Measurements from ENCODE around the gene STMN3. TPM values are rescaled to one million over a fixed set of nuclear protein-coding genes. Genes with fewer than 3 reads are reported as not detected.
"Not testable (repeated sequence)": the region's sequence is repeated elsewhere in the genome, so short reads cannot be mapped to it uniquely, and the experiment has no call there.

Gene STMN3
- total RNA-seq, 2 donors from 2014 or later = 5.6 to 7.8 TPM

DNA sequence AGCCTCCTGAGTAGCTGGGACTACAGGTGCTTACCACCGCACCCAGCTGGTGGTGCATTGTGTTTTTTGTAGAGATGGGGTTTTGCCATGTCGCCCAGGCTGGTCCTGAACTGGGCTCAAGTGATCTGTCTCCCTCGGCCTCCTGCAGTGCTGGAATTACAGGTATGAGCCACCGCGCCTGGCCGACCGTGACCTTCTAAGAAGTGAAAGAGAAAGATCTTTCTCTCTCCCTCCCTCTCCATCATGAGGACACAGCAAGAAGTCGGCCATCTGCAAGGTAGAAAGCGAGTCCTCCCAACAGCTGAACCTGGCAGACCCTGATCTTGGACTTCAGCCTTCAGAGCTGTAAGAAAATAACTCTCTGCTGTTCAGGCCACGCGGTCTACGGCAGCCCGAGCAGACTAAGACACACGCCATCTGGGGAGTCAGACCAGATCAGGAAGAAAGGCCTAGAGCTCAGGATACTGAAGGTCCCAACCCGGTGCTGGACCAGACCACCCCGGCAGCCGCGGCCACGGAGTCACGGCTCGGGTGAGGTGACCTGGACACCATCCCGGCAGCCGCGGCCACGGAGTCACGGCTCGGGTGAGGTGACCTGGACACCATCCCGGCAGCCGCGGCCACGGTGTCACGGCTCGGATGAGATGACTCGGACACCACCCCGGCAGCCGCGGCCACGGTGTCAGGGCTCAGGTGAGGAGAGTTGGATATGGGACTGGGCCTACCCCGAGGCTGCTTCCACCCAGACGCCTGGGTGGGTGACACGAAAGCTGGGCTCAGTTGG lies 35.9 kb downstream of the STMN3 start:
- WGBS, 2 donors = 93 to 95% methylated on average over 12 to 32 of the region's 41 CpGs
- Histone ChIP-seq H3K4me3 (no peak overlapping the region), H3K27me3 (no peaks in the 10 kb centered on the region), H3K4me1 (no peaks in the 10 kb centered on the region), H3K36me3 (replicated peaks in 1 of 2; ENCODE audit: insufficient read depth in 1 of 2, low read depth in 2 of 2) (peaks cover 0 to 5% of the 10 kb centered on the region in 2 donors), H3K9me3 (no peaks in the 10 kb centered on the region), H3K27ac (no peak overlapping the region)
- ATAC-seq = no peak
- no peak for DNase-seq
- no peak for TF ChIP-seq POLR2A (IDR thresholded peaks at IDR 0.05)
- TF ChIP-seq, protein P1, sequence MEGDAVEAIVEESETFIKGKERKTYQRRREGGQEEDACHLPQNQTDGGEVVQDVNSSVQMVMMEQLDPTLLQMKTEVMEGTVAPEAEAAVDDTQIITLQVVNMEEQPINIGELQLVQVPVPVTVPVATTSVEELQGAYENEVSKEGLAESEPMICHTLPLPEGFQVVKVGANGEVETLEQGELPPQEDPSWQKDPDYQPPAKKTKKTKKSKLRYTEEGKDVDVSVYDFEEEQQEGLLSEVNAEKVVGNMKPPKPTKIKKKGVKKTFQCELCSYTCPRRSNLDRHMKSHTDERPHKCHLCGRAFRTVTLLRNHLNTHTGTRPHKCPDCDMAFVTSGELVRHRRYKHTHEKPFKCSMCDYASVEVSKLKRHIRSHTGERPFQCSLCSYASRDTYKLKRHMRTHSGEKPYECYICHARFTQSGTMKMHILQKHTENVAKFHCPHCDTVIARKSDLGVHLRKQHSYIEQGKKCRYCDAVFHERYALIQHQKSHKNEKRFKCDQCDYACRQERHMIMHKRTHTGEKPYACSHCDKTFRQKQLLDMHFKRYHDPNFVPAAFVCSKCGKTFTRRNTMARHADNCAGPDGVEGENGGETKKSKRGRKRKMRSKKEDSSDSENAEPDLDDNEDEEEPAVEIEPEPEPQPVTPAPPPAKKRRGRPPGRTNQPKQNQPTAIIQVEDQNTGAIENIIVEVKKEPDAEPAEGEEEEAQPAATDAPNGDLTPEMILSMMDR (IDR thresholded peaks at IDR 0.05) = no peak
- intact Hi-C loops (cut with DNase I) = no loop called here

DNA sequence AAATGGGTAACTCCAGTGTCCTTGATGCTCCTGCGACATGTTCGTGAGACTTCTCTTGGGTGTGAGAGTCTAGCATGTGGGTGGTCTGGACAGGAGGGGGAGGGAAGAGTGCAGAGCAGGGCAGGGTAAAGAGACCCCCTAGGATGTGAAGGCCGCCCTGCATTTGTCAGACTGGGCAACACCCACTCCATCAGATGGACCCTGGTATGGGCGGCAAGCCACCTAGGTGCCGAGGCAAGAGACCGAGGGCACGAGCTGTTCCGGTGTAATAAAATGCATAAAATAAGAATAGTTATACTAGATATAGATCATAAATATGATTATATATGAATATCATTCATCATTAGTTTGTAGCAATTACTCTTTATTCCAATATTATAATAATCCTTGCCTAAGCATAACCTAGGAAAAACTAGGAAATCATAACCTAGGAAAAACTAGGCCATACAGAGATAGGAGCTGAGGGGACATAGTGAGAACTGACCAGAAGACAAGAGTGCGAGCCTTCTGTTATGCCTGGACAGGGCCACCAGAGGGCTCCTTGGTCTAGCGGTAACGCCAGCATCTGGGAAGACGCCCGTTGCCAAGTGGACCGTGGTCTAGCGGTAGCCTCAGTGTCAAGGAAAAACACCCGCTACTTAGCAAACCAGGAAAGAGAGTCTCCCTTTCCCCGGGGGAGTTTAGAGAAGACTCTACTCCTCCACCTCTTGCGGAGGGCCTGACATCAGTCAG lies 39.2 kb downstream of the STMN3 start:
- TF ChIP-seq, protein P1 (IDR thresholded peaks at IDR 0.05) = peak in 2 of 7 experiments; percentile 35 to 45
- DNase-seq = peak in 2 of 4 donors; percentile 31 to 49
- H3K9me3 ChIP-seq; H3K27me3 ChIP-seq; H3K4me1 ChIP-seq; H3K4me3 ChIP-seq; intact Hi-C loops (cut with DNase I); ATAC-seq; H3K27ac ChIP-seq; H3K36me3 ChIP-seq (replicated peaks in 1 of 2; ENCODE audit: insufficient read depth in 1 of 2, low read depth in 2 of 2): not testable (repeated sequence)
- 77 to 81% methylated on average over 16 of the region's 18 CpGs for WGBS, 2 donors

DNA sequence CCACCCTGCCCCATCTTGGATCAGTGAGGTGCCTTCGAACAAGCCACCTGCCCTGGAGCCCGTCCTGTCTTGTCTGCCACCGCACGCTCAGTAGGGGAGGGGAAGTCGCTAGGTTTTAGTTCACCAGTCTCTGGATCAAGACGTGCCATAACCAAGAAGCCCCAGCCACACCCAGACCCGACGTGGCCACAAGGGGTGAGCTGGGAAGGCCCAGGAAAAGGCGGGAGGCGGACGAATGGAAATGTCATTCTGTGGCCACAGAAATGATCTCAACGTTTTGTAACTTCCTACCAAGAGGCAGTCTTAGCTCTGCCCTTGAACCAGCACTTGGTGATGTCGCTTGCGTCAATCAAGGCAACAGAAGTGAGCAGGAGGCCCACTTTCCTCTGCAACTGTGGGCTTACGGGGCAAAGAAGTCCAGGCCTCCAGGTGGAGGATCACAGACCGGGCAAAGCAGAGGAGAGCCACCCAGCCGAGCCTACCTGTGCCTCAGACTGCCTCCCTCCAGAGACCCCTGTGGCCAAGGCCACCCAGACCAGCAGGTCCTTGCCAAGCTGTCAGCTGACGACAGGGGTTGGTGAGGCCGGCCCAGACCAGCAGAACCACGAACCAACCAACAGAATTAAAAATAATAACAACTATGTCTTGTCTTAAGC lies 40.8 kb downstream of the STMN3 start:
- Histone ChIP-seq H3K4me1 (no peaks in the 10 kb centered on the region), H3K9me3 (no peaks in the 10 kb centered on the region), H3K27me3 (no peaks in the 10 kb centered on the region), H3K4me3 (no peak overlapping the region), H3K27ac (no peak overlapping the region), H3K36me3 (replicated peaks in 1 of 2; ENCODE audit: insufficient read depth in 1 of 2, low read depth in 2 of 2) (peaks cover 0 to 2% of the 10 kb centered on the region in 2 donors)
- ATAC-seq = no peak
- intact Hi-C loops (cut with DNase I) = no loop called here
- no peak for DNase-seq
- TF ChIP-seq POLR2A (IDR thresholded peaks at IDR 0.05) = no peak
- TF ChIP-seq, protein P1 (IDR thresholded peaks at IDR 0.05) = no peak
- WGBS, 2 donors = 75 to 78% methylated on average over 18 to 20 of the region's 20 CpGs

DNA sequence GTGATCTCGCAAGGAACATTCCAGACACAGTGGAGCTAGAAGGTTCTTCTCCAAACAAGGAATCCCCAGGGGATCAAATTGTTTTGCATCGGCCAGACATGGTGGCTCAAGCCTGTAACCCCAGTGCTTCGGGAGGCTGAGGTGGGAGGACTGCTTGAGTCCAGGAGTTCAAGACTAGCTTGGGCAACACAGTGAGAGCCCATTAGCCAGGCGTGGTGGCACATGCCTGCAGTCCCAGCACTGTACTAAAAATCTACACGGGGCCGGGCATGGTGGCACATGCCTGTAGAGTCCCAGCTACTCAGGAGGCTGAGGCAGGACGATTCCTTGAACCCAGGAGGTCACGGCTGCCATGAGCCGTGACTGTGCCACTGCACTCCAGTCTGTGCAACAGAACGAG lies 41.6 kb downstream of the STMN3 start:
- no peak for ATAC-seq
- TF ChIP-seq, protein P1 (IDR thresholded peaks at IDR 0.05) = no peak
- no peak for TF ChIP-seq POLR2A (IDR thresholded peaks at IDR 0.05)
- 91 to 93% methylated on average over 9 to 10 of the region's 10 CpGs for WGBS, 2 donors
- Histone ChIP-seq H3K36me3 (replicated peaks in 1 of 2; ENCODE audit: insufficient read depth in 1 of 2, low read depth in 2 of 2) (peaks cover 0 to 2% of the 10 kb centered on the region in 2 donors), H3K4me1 (no peaks in the 10 kb centered on the region), H3K27ac (no peak overlapping the region), H3K4me3 (no peak overlapping the region), H3K27me3 (no peaks in the 10 kb centered on the region), H3K9me3 (no peaks in the 10 kb centered on the region)
- no peak for DNase-seq
- intact Hi-C loops (cut with DNase I) = no loop called here

All from body of pancreas (tissue), 4 donors.